CD4-positive, CD25-positive, alpha-beta regulatory T cell (primary cell): ENCODE measurements around the gene CTTNBP2NL. TPM values are rescaled to one million over a fixed set of nuclear protein-coding genes. Genes with fewer than 3 reads are reported as not detected.

Experiments used
- ATAC-seq, 2 donors: fragments of 150-1000 bp; cut with Tn5 transposase; one replicate each; pipeline ENCODE4 v1.10.0; 2021; ENCODE audit warnings: low read depth in 2 of 2, moderate number of reproducible peaks in 2 of 2, moderate library complexity in 1 of 2
- DNase-seq, 3 donors: peaks; one replicate each; pipeline versions ENCODE4 v3.0.0 to v3.0.0-alpha.2; 2012 to 2022; ENCODE audit warnings: mixed read lengths in 1 of 3
- H3K27ac ChIP-seq: one replicate; pipeline ENCODE4 v1.7.0; 2013; ENCODE audit warnings: mild to moderate bottlenecking, low read length; ENCODE audit not compliant: insufficient read depth, poor library complexity, severe bottlenecking
- H3K27me3 ChIP-seq: one replicate; pipeline ENCODE4 v1.7.0; 2013; ENCODE audit warnings: low read length; ENCODE audit not compliant: control insufficient read depth, insufficient read depth
- H3K36me3 ChIP-seq: one replicate; pipeline ENCODE4 v1.7.0; 2013; ENCODE audit warnings: mild to moderate bottlenecking, low read length, moderate library complexity; ENCODE audit not compliant: control insufficient read depth, insufficient read depth
- H3K4me1 ChIP-seq: 2 replicates; pipeline ENCODE4 v1.7.0; 2013; ENCODE audit warnings: mild to moderate bottlenecking, low read length; ENCODE audit not compliant: insufficient read depth, control insufficient read depth, poor library complexity, severe bottlenecking
- H3K4me3 ChIP-seq: one replicate; pipeline ENCODE4 v1.7.0; 2013; ENCODE audit warnings: low read depth, mild to moderate bottlenecking, low read length, moderate library complexity
- H3K9me3 ChIP-seq, 2 experiments: 1 replicate in 1 of 2; 2 replicates in 1 of 2; pipeline ENCODE4 v1.7.0; 2013; ENCODE audit warnings: low read length in 2 of 2, mild to moderate bottlenecking in 1 of 2, moderate library complexity in 1 of 2; ENCODE audit not compliant: control insufficient read depth in 2 of 2
- H3K27ac Mint-ChIP-seq, 3 donors: one replicate each; pipeline ENCODE4 v1.8.0; 2020 to 2022; ENCODE audit warnings: mild to moderate bottlenecking in 3 of 3, mixed read lengths in 3 of 3, moderate library complexity in 2 of 3
- H3K27me3 Mint-ChIP-seq: one replicate; pipeline ENCODE4 v1.8.0; 2022; ENCODE audit warnings: mild to moderate bottlenecking, mixed read lengths
- H3K36me3 Mint-ChIP-seq: one replicate; pipeline ENCODE4 v1.8.0; 2020; ENCODE audit warnings: mixed read lengths
- H3K4me1 Mint-ChIP-seq, 4 donors: one replicate each; pipeline ENCODE4 v1.8.0; 2020 to 2022; ENCODE audit warnings: mixed read lengths in 4 of 4, mild to moderate bottlenecking in 1 of 4
- H3K4me3 Mint-ChIP-seq, 4 donors: one replicate each; pipeline ENCODE4 v1.8.0; 2020 to 2022; ENCODE audit warnings: mild to moderate bottlenecking in 4 of 4, mixed read lengths in 4 of 4, moderate library complexity in 3 of 4
- H3K9me3 Mint-ChIP-seq, 7 donors: one replicate each; pipeline ENCODE4 v1.8.0; 2020 to 2022; ENCODE audit warnings: mixed read lengths in 7 of 7, mild to moderate bottlenecking in 3 of 7, moderate library complexity in 2 of 7
- polyA plus RNA-seq, 4 donors: library from polyadenylated mRNA; unstranded; fragments of 300-500 nt; fragmentation: Illumina TruSeq; gene quantifications; one replicate each; pipeline ENCODE4 v1.2.3, GENCODE V29; 2021
- total RNA-seq: library from RNA; stranded (reverse); gene quantifications from one replicate; pipeline ENCODE4 v1.2.3, GENCODE V29; 2022

CTTNBP2NL gene
- total and polyA plus RNA-seq, 5 donors from 2014 or later: 0.72 to 7.4 (median 1.1) TPM

DNA sequence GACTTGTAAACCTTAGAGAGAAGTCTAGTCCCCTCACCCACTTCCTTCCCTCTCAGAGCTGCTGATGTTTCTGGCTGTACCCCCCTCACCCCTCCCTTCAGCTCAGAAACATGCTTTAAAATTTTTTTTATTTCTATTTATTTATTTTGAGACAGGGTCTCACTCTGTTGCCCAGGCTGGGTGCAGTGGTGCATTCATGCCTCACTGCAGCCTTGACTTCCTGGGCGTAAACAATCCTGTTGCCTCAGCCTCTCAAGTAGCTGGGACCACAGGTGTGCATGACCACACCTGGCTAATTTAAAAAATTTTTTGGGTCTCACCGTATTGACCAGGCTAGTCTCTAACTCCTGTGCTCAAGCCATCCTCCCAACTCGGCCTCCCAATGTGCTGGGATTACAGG lies 109.9 kb downstream of the CTTNBP2NL start:
- Mint-ChIP-seq H3K4me1 (peaks cover 0 to 32% (median 3%) of the 10 kb centered on the region in 4 donors), H3K36me3 (no peaks in the 10 kb centered on the region), H3K27ac (no peak overlapping the region), H3K27me3 (peaks cover 84% of the 10 kb centered on the region), H3K9me3 (peaks cover 0 to 5% (median 0%) of the 10 kb centered on the region in 7 donors), H3K4me3 (peak overlapping the region in 1 of 4 donors; percentile 34)
- H3K4me1 ChIP-seq: peaks cover 34% of the 10 kb centered on the region
- H3K9me3 ChIP-seq: no peaks in the 10 kb centered on the region
- DNase-seq: no peak
- H3K4me3 ChIP-seq: no peak overlapping the region
- H3K27ac ChIP-seq: no peak overlapping the region
- peaks cover 29% of the 10 kb centered on the region for H3K27me3 ChIP-seq
- no peaks in the 10 kb centered on the region for H3K36me3 ChIP-seq
- no peak for ATAC-seq

DNA sequence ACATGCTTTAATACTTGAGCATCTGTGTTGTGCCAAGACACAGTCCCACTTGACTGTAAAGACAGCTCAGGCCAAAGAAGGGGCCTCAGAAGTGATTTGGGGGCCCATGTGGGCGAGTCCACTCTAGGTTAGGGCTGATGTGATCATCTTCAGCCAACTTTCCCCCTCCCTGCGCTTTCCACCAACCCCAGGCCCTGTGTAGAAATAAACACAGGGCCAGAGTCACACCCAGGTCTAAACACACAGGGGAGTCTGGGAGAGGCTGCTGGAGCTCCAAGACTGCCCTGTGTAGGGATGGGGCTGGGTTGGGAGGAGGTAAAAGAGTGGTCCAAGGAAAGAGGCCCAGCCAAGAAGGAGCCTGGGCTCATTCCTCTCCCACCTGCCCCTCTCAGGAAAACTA lies 110.3 kb downstream of the CTTNBP2NL start:
- H3K9me3 ChIP-seq: no peaks in the 10 kb centered on the region
- H3K4me1 ChIP-seq: peaks cover 33% of the 10 kb centered on the region
- peaks cover 24% of the 10 kb centered on the region for H3K27me3 ChIP-seq
- DNase-seq: no peak
- peaks cover 0 to 32% (median 3%) of the 10 kb centered on the region in 4 donors for H3K4me1 Mint-ChIP-seq
- no peak overlapping the region for H3K27ac ChIP-seq
- peaks cover 0 to 5% (median 0%) of the 10 kb centered on the region in 7 donors for H3K9me3 Mint-ChIP-seq
- ATAC-seq: no peak
- no peak overlapping the region for H3K27ac Mint-ChIP-seq
- peaks cover 81% of the 10 kb centered on the region for H3K27me3 Mint-ChIP-seq
- peak overlapping the region in 1 of 4 donors; percentile 12 for H3K4me3 Mint-ChIP-seq
- H3K36me3 ChIP-seq: no peaks in the 10 kb centered on the region
- no peak overlapping the region for H3K4me3 ChIP-seq
- H3K36me3 Mint-ChIP-seq: no peaks in the 10 kb centered on the region

DNA sequence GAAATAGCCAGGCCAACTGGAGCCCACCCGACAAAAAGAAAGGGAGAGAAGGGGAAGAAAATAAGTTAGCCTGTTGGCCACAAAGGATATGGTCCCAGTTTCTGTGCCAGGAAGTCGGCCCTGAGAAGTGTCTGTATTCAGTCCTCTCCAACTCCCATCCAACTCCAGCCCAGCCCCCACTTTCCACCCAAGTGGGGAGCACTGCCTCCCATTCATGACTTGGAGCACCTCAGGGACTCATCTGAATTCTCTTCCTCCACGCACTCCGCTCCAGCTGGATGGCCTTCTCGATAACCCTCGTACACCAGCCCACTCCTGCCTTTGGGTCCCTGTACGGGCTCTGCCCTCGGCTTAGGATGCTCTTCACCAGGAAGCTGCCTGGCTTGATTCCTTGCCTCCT lies 110.7 kb downstream of the CTTNBP2NL start:
- peaks cover 20% of the 10 kb centered on the region for H3K27me3 ChIP-seq

DNA sequence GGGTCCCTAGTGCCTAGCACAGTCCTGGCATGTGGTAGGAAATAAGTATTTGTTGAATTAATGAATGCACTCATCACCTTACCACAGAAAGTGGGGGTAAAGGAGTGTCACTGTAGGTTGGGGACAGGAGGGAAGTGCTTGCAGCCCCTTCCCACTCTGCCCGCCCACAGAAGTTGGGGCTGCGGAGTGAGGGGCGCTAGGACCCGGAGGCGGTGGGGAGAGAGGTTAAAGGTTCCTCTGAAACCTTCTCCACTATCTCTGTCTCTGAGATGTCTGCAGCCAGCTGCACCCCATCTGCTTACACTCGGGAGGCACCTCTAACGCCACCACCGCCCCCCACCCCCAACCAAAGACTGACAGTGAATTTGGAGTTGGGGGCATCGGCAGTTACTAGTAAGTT lies 111.3 kb downstream of the CTTNBP2NL start:
- ATAC-seq (no peak), DNase-seq (no peak)
- peaks cover 81% of the 10 kb centered on the region for H3K27me3 Mint-ChIP-seq
- H3K9me3 Mint-ChIP-seq: peaks cover 0 to 5% (median 0%) of the 10 kb centered on the region in 7 donors
- H3K4me3 Mint-ChIP-seq: peak overlapping the region; percentile 83 to 91 (median 86)
- Histone ChIP-seq H3K4me3 (no peak overlapping the region), H3K4me1 (peaks cover 23% of the 10 kb centered on the region), H3K36me3 (no peaks in the 10 kb centered on the region), H3K27ac (no peak overlapping the region), H3K27me3 (peaks cover 20% of the 10 kb centered on the region), H3K9me3 (no peaks in the 10 kb centered on the region)
- peaks cover 0 to 29% (median 3%) of the 10 kb centered on the region in 4 donors for H3K4me1 Mint-ChIP-seq
- H3K27ac Mint-ChIP-seq: no peak overlapping the region
- H3K36me3 Mint-ChIP-seq: no peaks in the 10 kb centered on the region

More for the DNA sequence above, 110.7 kb downstream of the CTTNBP2NL start:
- H3K4me1 ChIP-seq: peaks cover 29% of the 10 kb centered on the region
- peaks cover 81% of the 10 kb centered on the region for H3K27me3 Mint-ChIP-seq
- H3K4me1 Mint-ChIP-seq: peaks cover 0 to 30% (median 3%) of the 10 kb centered on the region in 4 donors
- no peaks in the 10 kb centered on the region for H3K9me3 ChIP-seq
- H3K4me3 Mint-ChIP-seq: peak overlapping the region in 3 of 4 donors; percentile 7 to 83 (median 12)
- no peaks in the 10 kb centered on the region for H3K36me3 ChIP-seq
- no peaks in the 10 kb centered on the region for H3K36me3 Mint-ChIP-seq
- H3K27ac ChIP-seq: no peak overlapping the region
- H3K27ac Mint-ChIP-seq: peak overlapping the region in 1 of 3 donors; percentile 87
- no peak overlapping the region for H3K4me3 ChIP-seq
- DNase-seq (no peak), ATAC-seq (no peak)
- peaks cover 0 to 5% (median 0%) of the 10 kb centered on the region in 7 donors for H3K9me3 Mint-ChIP-seq

DNA sequence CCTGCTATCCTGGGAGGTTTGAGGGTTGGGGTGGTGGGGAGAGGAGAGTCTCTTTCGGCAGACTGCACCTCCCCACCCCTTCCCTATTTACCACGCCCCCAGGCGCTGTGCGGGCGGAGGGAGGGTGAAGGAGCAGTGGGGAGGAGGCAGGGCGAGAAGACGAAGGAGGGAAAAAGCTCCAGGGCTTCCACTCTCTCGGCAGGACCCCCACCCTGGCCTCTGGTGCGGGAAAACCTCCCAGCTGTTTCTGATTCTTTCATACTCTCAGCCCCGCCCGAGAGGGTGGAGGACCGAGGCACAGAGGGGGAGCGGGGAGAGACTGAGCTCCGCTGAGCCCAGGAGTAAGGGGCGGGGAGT lies 111.9 kb downstream of the CTTNBP2NL start:
- peaks cover 16% of the 10 kb centered on the region for H3K27me3 ChIP-seq
- peak overlapping the region; percentile 52 for H3K4me3 ChIP-seq
- H3K36me3 ChIP-seq: no peaks in the 10 kb centered on the region
- Mint-ChIP-seq H3K36me3 (no peaks in the 10 kb centered on the region), H3K4me3 (peak overlapping the region; percentile 83 to 91 (median 86)), H3K27me3 (peaks cover 75% of the 10 kb centered on the region), H3K4me1 (peaks cover 0 to 26% (median 3%) of the 10 kb centered on the region in 4 donors), H3K27ac (no peak overlapping the region), H3K9me3 (peaks cover 0 to 5% (median 0%) of the 10 kb centered on the region in 7 donors)
- no peaks in the 10 kb centered on the region for H3K9me3 ChIP-seq
- ATAC-seq: no peak
- DNase-seq: peak in 1 of 3 donors; percentile 9
- H3K27ac ChIP-seq: no peak overlapping the region
- peaks cover 21% of the 10 kb centered on the region for H3K4me1 ChIP-seq

GRCh38 chr1:112508278-112509004 lies 112.4 kb downstream of the CTTNBP2NL start, which contains the start of gene WNT2B:
Gene WNT2B (plus strand): TSS chr1:112508965. CDS start chr1:112509263, 298 bp downstream.
- Mint-ChIP-seq H3K36me3 (no peaks in the 10 kb centered on the region), H3K27me3 (peaks cover 70% of the 10 kb centered on the region)
- peak within 1 kb of the TSS; percentile 52 for H3K4me3 ChIP-seq

GRCh38 chr1:112509005-112509659 lies 113.1 kb downstream of the CTTNBP2NL start:
- H3K27me3 ChIP-seq: peaks cover 5% of the 10 kb centered on the region
- Mint-ChIP-seq H3K27ac (no peak overlapping the region), H3K4me1 (peaks cover 0 to 25% (median 3%) of the 10 kb centered on the region in 4 donors), H3K36me3 (no peaks in the 10 kb centered on the region), H3K9me3 (no peaks in the 10 kb centered on the region), H3K27me3 (peaks cover 63% of the 10 kb centered on the region), H3K4me3 (peak overlapping the region in 3 of 4 donors; percentile 65 to 73 (median 71))
- H3K27ac ChIP-seq: no peak overlapping the region
- no peaks in the 10 kb centered on the region for H3K36me3 ChIP-seq
- H3K4me3 ChIP-seq: no peak overlapping the region
- peaks cover 21% of the 10 kb centered on the region for H3K4me1 ChIP-seq
- DNase-seq (peak in 2 of 3 donors; percentile 24 to 38), ATAC-seq (peak; percentile 33 to 41)
- H3K9me3 ChIP-seq: no peaks in the 10 kb centered on the region

More at GRCh38 chr1:112508278-112509004, 112.4 kb downstream of the CTTNBP2NL start, which contains the start of gene WNT2B:
- peak within 1 kb of the TSS; percentile 83 to 91 (median 86) for H3K4me3 Mint-ChIP-seq
- peaks cover 0 to 5% (median 0%) of the 10 kb centered on the region in 7 donors for H3K9me3 Mint-ChIP-seq
- Histone ChIP-seq H3K27me3 (peaks cover 10% of the 10 kb centered on the region), H3K4me1 (peaks cover 21% of the 10 kb centered on the region), H3K36me3 (no peaks in the 10 kb centered on the region), H3K27ac (no peak within 1 kb of the TSS), H3K9me3 (no peaks in the 10 kb centered on the region)
- H3K4me1 Mint-ChIP-seq: peaks cover 0 to 25% (median 3%) of the 10 kb centered on the region in 4 donors
- DNase-seq (peak; percentile 32 to 59 (median 53)), ATAC-seq (peak; percentile 69 to 76)
- H3K27ac Mint-ChIP-seq: peak within 1 kb of the TSS in 1 of 3 donors; percentile 27
